ENCODE measurements around the gene CEND1. TPM values are rescaled to one million over a fixed set of nuclear protein-coding genes. Genes with fewer than 3 reads are reported as not detected.

CEND1 gene
- total and polyA plus RNA-seq, 3 donors from 2014 or later = 0.50 to 2.1 (median 1.0) TPM

DNA sequence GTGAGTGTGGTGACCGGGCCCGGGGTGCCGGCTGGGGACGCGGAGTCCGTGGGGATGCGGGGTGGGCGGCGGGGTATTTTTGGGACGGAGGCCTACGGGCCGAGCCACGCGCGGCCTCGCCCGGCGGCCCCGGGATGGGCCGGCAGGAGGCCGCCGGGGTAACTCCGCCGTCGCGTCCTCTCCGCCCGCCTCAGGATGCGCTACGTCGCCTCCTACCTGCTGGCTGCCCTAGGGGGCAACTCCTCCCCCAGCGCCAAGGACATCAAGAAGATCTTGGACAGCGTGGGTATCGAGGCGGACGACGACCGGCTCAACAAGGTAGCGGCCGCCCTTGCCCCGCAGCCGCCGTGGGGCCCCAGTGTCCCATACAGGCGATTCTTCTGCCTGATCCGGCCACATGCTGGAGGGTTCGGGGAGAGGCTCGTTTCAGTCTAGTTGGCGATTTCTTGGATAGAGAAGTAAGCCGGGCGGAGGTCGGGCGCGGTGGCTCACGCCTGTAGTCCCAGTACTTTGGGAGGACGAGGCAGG lies 20.2 kb upstream of the CEND1 start:
- DNase-seq = no peak
- no peaks in the 10 kb centered on the region for H3K36me3 ChIP-seq (ENCODE audit: low read depth, missing control alignments)
- TF ChIP-seq POLR2A (IDR thresholded peaks at IDR 0.05) = no peak
- TF ChIP-seq, protein P1, sequence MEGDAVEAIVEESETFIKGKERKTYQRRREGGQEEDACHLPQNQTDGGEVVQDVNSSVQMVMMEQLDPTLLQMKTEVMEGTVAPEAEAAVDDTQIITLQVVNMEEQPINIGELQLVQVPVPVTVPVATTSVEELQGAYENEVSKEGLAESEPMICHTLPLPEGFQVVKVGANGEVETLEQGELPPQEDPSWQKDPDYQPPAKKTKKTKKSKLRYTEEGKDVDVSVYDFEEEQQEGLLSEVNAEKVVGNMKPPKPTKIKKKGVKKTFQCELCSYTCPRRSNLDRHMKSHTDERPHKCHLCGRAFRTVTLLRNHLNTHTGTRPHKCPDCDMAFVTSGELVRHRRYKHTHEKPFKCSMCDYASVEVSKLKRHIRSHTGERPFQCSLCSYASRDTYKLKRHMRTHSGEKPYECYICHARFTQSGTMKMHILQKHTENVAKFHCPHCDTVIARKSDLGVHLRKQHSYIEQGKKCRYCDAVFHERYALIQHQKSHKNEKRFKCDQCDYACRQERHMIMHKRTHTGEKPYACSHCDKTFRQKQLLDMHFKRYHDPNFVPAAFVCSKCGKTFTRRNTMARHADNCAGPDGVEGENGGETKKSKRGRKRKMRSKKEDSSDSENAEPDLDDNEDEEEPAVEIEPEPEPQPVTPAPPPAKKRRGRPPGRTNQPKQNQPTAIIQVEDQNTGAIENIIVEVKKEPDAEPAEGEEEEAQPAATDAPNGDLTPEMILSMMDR (IDR thresholded peaks at IDR 0.05) = peak in 1 of 3 experiments; percentile 18
- no peaks in the 10 kb centered on the region for H3K27me3 ChIP-seq
- intact Hi-C loops (cut with DNase I; ENCODE audit: low total_unique reads) = no loop called here
- H3K9me3 ChIP-seq = no peaks in the 10 kb centered on the region
- WGBS, 2 donors = 1 to 2% methylated on average over 17 to 36 of the region's 55 CpGs
- H3K4me3 ChIP-seq = peak overlapping the region; percentile 88 to 96
- H3K4me1 ChIP-seq = peaks cover 18% of the 10 kb centered on the region
- H3K27ac ChIP-seq = peak overlapping the region; percentile 96 to 98

DNA sequence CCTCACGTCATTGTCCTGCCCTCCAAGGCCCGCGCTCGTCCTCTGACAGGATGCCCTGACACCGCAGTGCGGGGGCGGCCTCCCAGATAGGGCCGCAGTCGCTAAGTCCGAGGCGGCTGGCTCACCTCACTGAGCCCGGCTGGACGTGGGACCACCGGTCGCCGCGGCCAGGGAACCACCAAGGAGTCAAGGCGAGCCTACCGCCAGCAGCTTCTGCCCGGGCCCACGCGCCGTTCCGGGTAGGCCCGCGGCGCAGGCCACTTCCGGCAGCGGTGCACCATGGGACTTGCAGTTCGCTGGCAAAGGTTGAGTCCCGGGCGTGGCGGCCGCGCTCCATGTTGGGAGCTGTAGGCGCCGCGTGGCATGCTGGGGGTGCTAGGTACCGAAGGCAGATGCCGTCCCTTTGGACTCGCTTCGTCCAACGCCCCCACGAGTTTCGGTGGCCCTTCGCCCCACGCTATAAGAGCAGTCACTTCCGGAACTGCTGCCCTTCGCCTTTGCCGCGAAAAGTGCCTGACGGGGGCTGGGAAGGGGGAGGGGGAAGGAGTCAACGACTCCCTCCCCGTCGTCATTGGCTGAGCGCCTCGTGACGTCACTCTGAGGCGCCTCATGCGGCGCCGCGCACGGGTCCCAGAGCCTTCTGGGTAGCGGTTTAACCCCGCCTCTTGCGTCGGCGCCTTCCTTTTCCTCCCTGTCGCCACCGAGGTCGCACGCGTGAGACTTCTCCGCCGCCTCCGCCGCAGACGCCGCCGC lies 19.6 kb upstream of the CEND1 start, which contains the start of gene RPLP2:
Gene RPLP2 (plus strand): TSS at position 681 of the 753 bp plus-strand sequence. CDS start 268 bp downstream, outside the sequence.
- H3K4me1 ChIP-seq = peaks cover 22% of the 10 kb centered on the region
- H3K9me3 ChIP-seq = no peaks in the 10 kb centered on the region
- TF ChIP-seq POLR2A (IDR thresholded peaks at IDR 0.05) = peak; percentile 88
- TF ChIP-seq, protein P1 (IDR thresholded peaks at IDR 0.05) = peak in 1 of 3 experiments; percentile 8
- H3K4me3 ChIP-seq = peak within 1 kb of the TSS; percentile 88 to 96
- peak; percentile 98 for DNase-seq
- 1% methylated on average over 61 of the region's 81 CpGs; no CpG with 5 or more reads in 1 of the 2 donors for WGBS, 2 donors
- H3K36me3 ChIP-seq (ENCODE audit: low read depth, missing control alignments) = no peaks in the 10 kb centered on the region
- intact Hi-C loops (cut with DNase I; ENCODE audit: low total_unique reads) = no loop called here
- no peaks in the 10 kb centered on the region for H3K27me3 ChIP-seq
- H3K27ac ChIP-seq = peak within 1 kb of the TSS; percentile 96 to 98

- Histone ChIP-seq H3K4me1 (peaks cover 30% of the 10 kb centered on the region), H3K27ac (peak overlapping the region; percentile 96 to 98), H3K9me3 (no peaks in the 10 kb centered on the region), H3K36me3 (ENCODE audit: low read depth, missing control alignments) (no peaks in the 10 kb centered on the region), H3K4me3 (peak overlapping the region; percentile 88 to 96), H3K27me3 (no peaks in the 10 kb centered on the region)
- no peak for DNase-seq
- TF ChIP-seq POLR2A (IDR thresholded peaks at IDR 0.05) = no peak
- TF ChIP-seq, protein P1 (IDR thresholded peaks at IDR 0.05) = no peak
- WGBS, 2 donors = 29 to 35% methylated on average over 15 to 28 of the region's 36 CpGs
- intact Hi-C loops (cut with DNase I; ENCODE audit: low total_unique reads) = no loop called here
These were observed 18.8 kb upstream of the CEND1 start for GRCh38 chr11:808427-809286.

DNA sequence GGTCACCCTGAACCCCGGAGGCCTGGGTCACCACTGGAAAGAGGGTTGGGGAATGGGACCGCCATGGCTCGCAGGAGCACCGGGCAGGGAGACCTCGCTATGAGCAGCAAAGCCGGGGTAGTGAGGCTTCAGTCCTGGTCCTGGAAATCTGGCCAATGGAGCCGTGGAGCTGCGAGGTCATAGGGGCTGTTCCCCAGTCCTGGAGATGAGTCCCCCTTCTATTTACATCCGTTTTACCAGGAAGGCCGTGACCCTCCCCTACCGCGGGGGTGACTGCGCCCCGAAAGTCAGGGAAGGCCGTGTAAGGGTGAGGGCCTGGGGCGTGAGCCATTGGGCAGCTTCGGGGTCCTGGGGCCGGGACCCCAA lies 14.7 kb upstream of the CEND1 start:
- WGBS, 2 donors = 4% methylated on average over 14 of the region's 18 CpGs; no CpG with 5 or more reads in 1 of the 2 donors
- Histone ChIP-seq H3K27me3 (no peaks in the 10 kb centered on the region), H3K4me1 (peaks cover 21% of the 10 kb centered on the region), H3K27ac (peak overlapping the region; percentile 60 to 81), H3K4me3 (peak overlapping the region; percentile 48 to 67), H3K36me3 (ENCODE audit: low read depth, missing control alignments) (no peaks in the 10 kb centered on the region), H3K9me3 (no peaks in the 10 kb centered on the region)
- intact Hi-C loops (cut with DNase I; ENCODE audit: low total_unique reads) = no loop called here
- DNase-seq = no peak
- TF ChIP-seq POLR2A (IDR thresholded peaks at IDR 0.05) = no peak
- TF ChIP-seq, protein P1 (IDR thresholded peaks at IDR 0.05) = no peak

Data from testis (tissue), 3 donors.